BE2C (cell line): ENCODE results near the gene ABCA8. TPM values are rescaled to one million over a fixed set of nuclear protein-coding genes. Genes with fewer than 3 reads are reported as not detected.
"Not testable (repeated sequence)": the region's sequence is repeated elsewhere in the genome, so short reads cannot be mapped to it uniquely, and the experiment has no call there.

ENCODE experiments used
- DNase-seq: peaks from one replicate; pipeline ENCODE4 v3.0.0-alpha.2; 2020
- H3K27me3 ChIP-seq: fragments of 250-450 bp; sonication (Bioruptor Pico); 2 replicates; pipeline ENCODE4 v1.5.1; 2020; ENCODE audit warnings: mild to moderate bottlenecking
- H3K36me3 ChIP-seq: fragments of 250-450 bp; sonication (Bioruptor Pico); 2 replicates; pipeline ENCODE4 v1.5.1; 2020; ENCODE audit warnings: mild to moderate bottlenecking
- H3K4me1 ChIP-seq: fragments of 250-450 bp; sonication (Bioruptor Pico); 2 replicates; pipeline ENCODE4 v1.5.1; 2020
- H3K4me3 ChIP-seq: 2 replicates; pipeline ENCODE4 v1.5.1; 2011; ENCODE audit warnings: low read depth, low read length
- H3K9me3 ChIP-seq: fragments of 250-450 bp; sonication (Bioruptor Pico); 2 replicates; pipeline ENCODE4 v1.5.1; 2020
- CTCF ChIP-seq: IDR thresholded peaks from 2 replicates; pipeline ENCODE4 v1.5.1; 2012; ENCODE audit warnings: mild to moderate bottlenecking, low read depth, low read length
- polyA plus RNA-seq: library from polyadenylated mRNA; unstranded; fragments of >200 nt; gene quantifications from one replicate; pipeline ENCODE4 v1.2.1, GENCODE V29; 2012; ENCODE audit warnings: low read depth, missing spikeins; ENCODE audit not compliant: insufficient read length, insufficient read depth

ABCA8 gene
- polyA plus RNA-seq, result 2.9 TPM

- no peaks in the 10 kb centered on the region for H3K36me3 ChIP-seq
- H3K4me3 ChIP-seq, result no peak within 1 kb of the TSS
- H3K27me3 ChIP-seq, result no peaks in the 10 kb centered on the region
- no peaks in the 10 kb centered on the region for H3K9me3 ChIP-seq
- no peak for TF ChIP-seq CTCF
- DNase-seq, result no peak
- H3K4me1 ChIP-seq, result no peaks in the 10 kb centered on the region
Measured at GRCh38 chr17:68955181-68955841, at the start of gene ABCA8. TSS of gene ABCA8 (minus strand) at chr17:68955392. CDS start at chr17:68942034, 13,358 bp downstream.

GRCh38 chr17:69004759-69005158 lies 49.6 kb upstream of the ABCA8 start:
- H3K27me3 ChIP-seq, H3K36me3 ChIP-seq, H3K4me3 ChIP-seq, DNase-seq, H3K4me1 ChIP-seq, H3K9me3 ChIP-seq: not testable (repeated sequence)

GRCh38 chr17:68999743-69000142 lies 44.6 kb upstream of the ABCA8 start:
- not testable (repeated sequence) for DNase-seq, H3K4me3 ChIP-seq, H3K27me3 ChIP-seq, H3K36me3 ChIP-seq, H3K4me1 ChIP-seq, H3K9me3 ChIP-seq

GRCh38 chr17:68993112-68993511 lies 37.9 kb upstream of the ABCA8 start:
- Histone ChIP-seq H3K9me3 (no peaks in the 10 kb centered on the region), H3K27me3 (no peaks in the 10 kb centered on the region)
- TF ChIP-seq CTCF, result no peak

GRCh38 chr17:68987966-68988365 lies 32.8 kb upstream of the ABCA8 start:
- Histone ChIP-seq H3K4me3 (no peak overlapping the region), H3K36me3 (no peaks in the 10 kb centered on the region), H3K4me1 (no peaks in the 10 kb centered on the region), H3K9me3 (no peaks in the 10 kb centered on the region), H3K27me3 (no peaks in the 10 kb centered on the region)
- DNase-seq, result no peak
- TF ChIP-seq CTCF, result no peak

More at GRCh38 chr17:68993112-68993511, 37.9 kb upstream of the ABCA8 start:
- Histone ChIP-seq H3K4me1 (no peaks in the 10 kb centered on the region), H3K4me3 (no peak overlapping the region), H3K36me3 (no peaks in the 10 kb centered on the region)
- DNase-seq, result no peak

- Histone ChIP-seq H3K36me3 (no peaks in the 10 kb centered on the region), H3K27me3 (no peaks in the 10 kb centered on the region), H3K4me3 (no peak overlapping the region), H3K9me3 (no peaks in the 10 kb centered on the region), H3K4me1 (no peaks in the 10 kb centered on the region)
- no peak for DNase-seq
- TF ChIP-seq CTCF, result no peak
Measured at GRCh38 chr17:68981288-68981687, 26.1 kb upstream of the ABCA8 start.

GRCh38 chr17:68973098-68973846 lies 18.1 kb upstream of the ABCA8 start:
- TF ChIP-seq CTCF, result no peak
- Histone ChIP-seq H3K4me1 (no peaks in the 10 kb centered on the region), H3K9me3 (no peaks in the 10 kb centered on the region), H3K27me3 (no peaks in the 10 kb centered on the region), H3K36me3 (no peaks in the 10 kb centered on the region), H3K4me3 (no peak overlapping the region)
- DNase-seq, result no peak
